PC-3 (cell line): Measurements from ENCODE around the gene POLR2L. TPM values are rescaled to one million over a fixed set of nuclear protein-coding genes. Genes with fewer than 3 reads are reported as not detected.

Experiments
- ATAC-seq: fragments of 200-7000 bp; cut with Tn5 transposase; 2 replicates; pipeline ENCODE4 v1.9.1; 2020; ENCODE audit warnings: mild to moderate bottlenecking, moderate library complexity
- BruUV-seq: library from RNA; stranded (reverse); fragments of 400-500 nt; replicated peaks from 2 replicates; lab custom pipeline; 2021; lab: Mats Ljungman, UMichigan
- CTCF ChIA-PET: fragments of 300-600 bp; sonication (Branson Sonifier 250); formaldehyde crosslinking; loops from one replicate; lab custom pipeline; 2022; ENCODE audit warnings: antibody characterized with exemption; lab: Charles Lee
- POLR2A ChIA-PET: fragments of 300-600 bp; sonication (Branson Sonifier 250); formaldehyde crosslinking; loops from one replicate; lab custom pipeline; 2022; ENCODE audit warnings: antibody characterized with exemption; ENCODE audit not compliant: unreplicated experiment; lab: Charles Lee
- DNase-seq: peaks from one replicate; pipeline ENCODE4 v3.0.0-alpha.2; 2015
- H2AFZ ChIP-seq: fragments of 300-600 bp; sonication (generic); 2 replicates; pipeline ENCODE4 v1.6.0; 2016; ENCODE audit warnings: antibody characterized with exemption, low read length
- H3F3A ChIP-seq: fragments of 300-600 bp; sonication (generic); one replicate; pipeline ENCODE4 v1.6.0; 2017; ENCODE audit warnings: antibody characterized with exemption, low read length, control low read depth, mild to moderate bottlenecking; ENCODE audit not compliant: unreplicated experiment
- H3K27ac ChIP-seq: fragments of 300-600 bp; sonication (generic); 2 replicates; pipeline ENCODE4 v1.5.1; 2016; ENCODE audit warnings: mild to moderate bottlenecking, low read length
- H3K27me3 ChIP-seq: fragments of 300-600 bp; sonication (generic); 2 replicates; pipeline ENCODE4 v1.6.1; 2016; ENCODE audit warnings: low read length, mixed read lengths
- H3K36me3 ChIP-seq: fragments of 300-600 bp; sonication (generic); 2 replicates; pipeline ENCODE4 v1.6.1; 2016; ENCODE audit warnings: low read depth, mixed run types, low read length, mixed read lengths
- H3K4me1 ChIP-seq: fragments of 300-600 bp; sonication (generic); 2 replicates; pipeline ENCODE4 v1.5.1; 2016; ENCODE audit warnings: low read length; ENCODE audit not compliant: insufficient read depth
- H3K4me2 ChIP-seq: fragments of 300-600 bp; sonication (generic); 2 replicates; pipeline ENCODE4 v1.6.0; 2016; ENCODE audit warnings: low read length
- H3K4me3 ChIP-seq: fragments of 300-600 bp; sonication (generic); 2 replicates; pipeline ENCODE4 v1.5.1; 2016; ENCODE audit warnings: mild to moderate bottlenecking, low read length, mixed read lengths
- H3K79me2 ChIP-seq: fragments of 300-600 bp; sonication (generic); 2 replicates; pipeline ENCODE4 v1.6.1; 2017; ENCODE audit warnings: low read length, mixed read lengths
- H3K9ac ChIP-seq: fragments of 300-600 bp; sonication (generic); 2 replicates; pipeline ENCODE4 v1.6.0; 2016; ENCODE audit warnings: mild to moderate bottlenecking, low read length
- H3K9me2 ChIP-seq: fragments of 300-600 bp; sonication (generic); replicated peaks from 2 replicates; pipeline ENCODE4 v1.6.1; 2016; ENCODE audit warnings: mixed run types, low read length, mixed read lengths
- H3K9me3 ChIP-seq: fragments of 300-600 bp; sonication (generic); 2 replicates; pipeline ENCODE4 v1.6.1; 2016; ENCODE audit warnings: low read length, mixed read lengths
- H4K20me1 ChIP-seq: fragments of 300-600 bp; sonication (generic); 2 replicates; pipeline ENCODE4 v1.6.1; 2016; ENCODE audit warnings: low read length, mixed read lengths
- EZH2 ChIP-seq: fragments of 300-600 bp; sonication (generic); IDR thresholded peaks from one replicate; pipeline ENCODE4 v1.6.1; 2017; ENCODE audit warnings: antibody characterized with exemption, mild to moderate bottlenecking, low read length; ENCODE audit not compliant: unreplicated experiment
- EZH2phosphoT487 ChIP-seq: fragments of 300-600 bp; sonication (generic); IDR thresholded peaks from 2 replicates; pipeline ENCODE4 v1.6.1; 2018; ENCODE audit warnings: mild to moderate bottlenecking, antibody characterized with exemption, low read length, borderline replicate concordance
- intact Hi-C: fragments of 100-400 bp; cut with micrococcal nuclease; formaldehyde crosslinking; loops from 2 replicates; pipeline ENCODE4 v1.9.0; 2023
- total RNA-seq: library from RNA; depleted of rRNA; stranded (reverse); fragments of >200 nt; gene quantifications from 2 replicates; pipeline ENCODE4 v1.2.3, GENCODE V29; 2014
- TF ChIP-seq, protein P1 (sequence below): fragments of 300-600 bp; sonication (generic); conservative IDR thresholded peaks from 2 replicates; pipeline ENCODE4 v1.5.1; 2017; ENCODE audit warnings: antibody characterized with exemption, low read depth, mild to moderate bottlenecking, low read length

POLR2L gene
- total RNA-seq, 1 experiment from 2014 or later: 1,148 TPM

DNA sequence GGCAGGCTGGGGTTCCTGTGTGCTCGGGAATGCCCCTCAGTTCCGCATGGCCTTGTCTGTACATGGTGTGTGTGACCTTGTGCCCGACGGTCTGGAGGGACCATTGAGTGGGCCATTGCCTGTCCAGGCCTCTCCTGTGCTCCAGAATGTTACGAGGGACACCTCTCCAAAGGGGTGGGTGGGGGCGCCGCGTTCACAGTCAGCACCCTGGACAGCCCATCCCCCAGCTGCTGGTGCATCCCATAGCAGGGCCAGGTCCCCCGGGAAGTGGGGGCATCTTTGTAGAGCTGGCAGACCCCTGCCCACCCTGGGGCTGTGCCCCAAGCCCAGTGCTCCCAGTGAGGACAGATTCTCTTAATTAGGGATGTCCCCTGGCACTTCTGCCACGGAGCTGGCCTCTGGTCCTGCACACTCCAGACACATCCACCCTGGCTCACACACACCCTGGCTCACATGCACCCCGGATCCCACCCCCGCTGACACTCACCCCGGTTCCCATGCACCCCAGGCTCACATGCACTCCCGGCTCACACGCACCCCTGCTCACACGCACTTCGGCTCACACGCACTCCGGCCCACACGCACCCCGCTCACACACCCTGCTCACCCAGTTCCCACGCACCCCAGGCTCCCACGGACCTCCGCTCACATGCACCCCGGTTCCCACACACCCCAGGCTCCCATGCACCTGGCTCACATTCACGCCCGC is 15.9 kb upstream of the POLR2L start:
- TF ChIP-seq EZH2: no peak
- TF ChIP-seq EZH2phosphoT487: no peak
- TF ChIP-seq, protein P1, sequence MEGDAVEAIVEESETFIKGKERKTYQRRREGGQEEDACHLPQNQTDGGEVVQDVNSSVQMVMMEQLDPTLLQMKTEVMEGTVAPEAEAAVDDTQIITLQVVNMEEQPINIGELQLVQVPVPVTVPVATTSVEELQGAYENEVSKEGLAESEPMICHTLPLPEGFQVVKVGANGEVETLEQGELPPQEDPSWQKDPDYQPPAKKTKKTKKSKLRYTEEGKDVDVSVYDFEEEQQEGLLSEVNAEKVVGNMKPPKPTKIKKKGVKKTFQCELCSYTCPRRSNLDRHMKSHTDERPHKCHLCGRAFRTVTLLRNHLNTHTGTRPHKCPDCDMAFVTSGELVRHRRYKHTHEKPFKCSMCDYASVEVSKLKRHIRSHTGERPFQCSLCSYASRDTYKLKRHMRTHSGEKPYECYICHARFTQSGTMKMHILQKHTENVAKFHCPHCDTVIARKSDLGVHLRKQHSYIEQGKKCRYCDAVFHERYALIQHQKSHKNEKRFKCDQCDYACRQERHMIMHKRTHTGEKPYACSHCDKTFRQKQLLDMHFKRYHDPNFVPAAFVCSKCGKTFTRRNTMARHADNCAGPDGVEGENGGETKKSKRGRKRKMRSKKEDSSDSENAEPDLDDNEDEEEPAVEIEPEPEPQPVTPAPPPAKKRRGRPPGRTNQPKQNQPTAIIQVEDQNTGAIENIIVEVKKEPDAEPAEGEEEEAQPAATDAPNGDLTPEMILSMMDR: no peak
- no peak overlapping the region for H3K4me3 ChIP-seq
- no peaks in the 10 kb centered on the region for H3K9me2 ChIP-seq
- H3K36me3 ChIP-seq: no peaks in the 10 kb centered on the region
- ChIA-PET CTCF (no interaction called here), POLR2A (no interaction called here)
- no peak overlapping the region for H3K4me2 ChIP-seq
- H3K9ac ChIP-seq: no peak overlapping the region
- H3K27ac ChIP-seq: no peak overlapping the region
- no peaks in the 10 kb centered on the region for H4K20me1 ChIP-seq
- no peaks in the 10 kb centered on the region for H3K79me2 ChIP-seq
- H3K27me3 ChIP-seq: no peaks in the 10 kb centered on the region
- H3K9me3 ChIP-seq: no peaks in the 10 kb centered on the region
- BruUV-seq: no TSS peak
- H3K4me1 ChIP-seq: no peaks in the 10 kb centered on the region
- intact Hi-C loops: no loop called here
- no peaks in the 10 kb centered on the region for H3F3A ChIP-seq
- ATAC-seq: no peak
- DNase-seq: no peak
- no peak overlapping the region for H2AFZ ChIP-seq

DNA sequence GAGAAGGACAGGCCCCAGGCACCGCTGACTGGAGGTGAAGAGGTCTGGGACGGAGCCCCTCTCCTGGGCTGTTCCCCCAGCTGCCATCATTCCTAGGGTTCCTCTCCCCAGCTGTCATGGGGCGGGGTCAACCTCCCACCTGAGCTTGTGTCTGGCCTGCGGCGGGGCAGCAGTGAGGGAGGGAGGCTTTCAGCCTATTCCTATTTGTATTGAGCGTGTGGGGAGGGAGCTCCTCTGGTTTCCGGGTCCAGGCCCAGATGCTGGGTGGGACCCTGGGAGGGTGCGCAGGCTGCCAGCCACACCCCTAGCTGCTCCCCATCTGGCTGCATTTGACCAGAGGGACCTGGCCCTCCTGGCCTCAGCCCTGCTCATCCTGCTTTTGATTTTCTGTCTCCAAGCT is 14.1 kb upstream of the POLR2L start:
- ChIA-PET POLR2A (interaction anchor here (0.7 kb wide), 1 partner anchor 24 kb away, joined by 3 read pairs; the partner anchor contains the start of gene CD151), CTCF (no interaction called here)
- Histone ChIP-seq H3K36me3 (no peaks in the 10 kb centered on the region), H3K4me2 (no peak overlapping the region), H3K4me1 (no peaks in the 10 kb centered on the region), H3K9ac (no peak overlapping the region), H3K27me3 (no peaks in the 10 kb centered on the region), H3K9me2 (no peaks in the 10 kb centered on the region), H3K79me2 (no peaks in the 10 kb centered on the region), H3F3A (no peaks in the 10 kb centered on the region), H3K9me3 (no peaks in the 10 kb centered on the region), H2AFZ (no peak overlapping the region), H4K20me1 (no peaks in the 10 kb centered on the region), H3K4me3 (no peak overlapping the region), H3K27ac (no peak overlapping the region)
- no TSS peak for BruUV-seq
- intact Hi-C loops: no loop called here
- DNase-seq: no peak
- ATAC-seq: no peak
- no peak for TF ChIP-seq EZH2phosphoT487
- TF ChIP-seq EZH2: no peak
- TF ChIP-seq, protein P1: no peak

DNA sequence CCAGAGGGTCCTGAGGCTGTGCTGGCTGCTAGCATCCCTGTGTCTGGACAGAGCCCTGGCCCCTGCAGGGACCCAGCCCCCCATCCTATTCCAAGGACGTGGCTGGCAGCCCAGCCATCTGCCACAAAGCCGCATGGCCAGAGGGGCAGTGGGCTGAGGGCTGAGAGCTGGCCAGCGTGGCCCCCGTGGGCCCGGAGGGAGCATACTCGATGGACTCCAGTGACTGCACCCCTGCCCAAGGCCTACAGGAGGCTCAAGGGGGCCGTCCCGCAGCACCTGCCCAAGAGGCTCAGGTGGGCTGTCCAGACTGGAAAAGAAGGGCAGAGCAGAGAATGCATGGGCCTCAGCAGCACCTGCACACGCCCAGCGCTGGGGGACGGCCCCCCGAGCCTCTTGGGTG is 13.5 kb upstream of the POLR2L start:
- BruUV-seq: no TSS peak
- H3K27me3 ChIP-seq: no peaks in the 10 kb centered on the region
- no peak overlapping the region for H3K4me3 ChIP-seq
- H3K4me1 ChIP-seq: no peaks in the 10 kb centered on the region
- no peak overlapping the region for H2AFZ ChIP-seq
- no peaks in the 10 kb centered on the region for H3K9me2 ChIP-seq
- H3F3A ChIP-seq: no peaks in the 10 kb centered on the region
- H3K27ac ChIP-seq: no peak overlapping the region
- H4K20me1 ChIP-seq: no peaks in the 10 kb centered on the region
- no peak for DNase-seq
- intact Hi-C loops: no loop called here
- no peak overlapping the region for H3K9ac ChIP-seq
- H3K79me2 ChIP-seq: no peaks in the 10 kb centered on the region
- no peak for TF ChIP-seq EZH2
- no peak for TF ChIP-seq EZH2phosphoT487
- TF ChIP-seq, protein P1: no peak
- no peaks in the 10 kb centered on the region for H3K9me3 ChIP-seq
- POLR2A ChIA-PET: interaction anchor here (0.7 kb wide), 1 partner anchor 23 kb away, joined by 3 read pairs; the partner anchor contains the start of gene CD151
- CTCF ChIA-PET: no interaction called here
- H3K36me3 ChIP-seq: no peaks in the 10 kb centered on the region
- no peak overlapping the region for H3K4me2 ChIP-seq
- ATAC-seq: no peak
